ENCODE results near the gene LRBA. TPM values are rescaled to one million over a fixed set of nuclear protein-coding genes. Genes with fewer than 3 reads are reported as not detected.

Gene LRBA
- total and polyA plus RNA-seq, 7 donors: 16.8 to 184 (median 91.1) TPM

DNA sequence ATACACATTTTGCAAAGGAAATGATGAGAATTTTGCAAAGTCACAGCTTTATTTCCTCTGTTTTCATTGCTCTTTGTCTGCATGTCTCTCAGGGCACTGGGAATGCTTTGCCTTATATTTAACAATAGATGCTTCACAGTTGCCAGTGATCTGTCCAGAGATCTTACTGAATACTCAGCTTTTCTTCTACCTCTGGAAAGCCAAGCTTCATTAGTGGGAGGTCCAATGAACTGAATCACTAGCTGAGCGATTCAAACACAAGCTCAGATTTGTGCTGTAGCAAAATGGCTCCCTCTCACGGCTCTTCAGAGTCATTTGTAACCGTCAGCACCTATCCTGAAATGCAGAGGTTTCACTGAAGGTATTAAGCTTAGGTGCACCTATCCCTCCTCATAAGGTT lies 797.9 kb downstream of the LRBA start:
- intact Hi-C loops (cut with DNase I): loop anchor here (5.0 kb wide), 1 partner anchor 140 kb away; the partner anchor contains the start of gene DCLK2
- Histone ChIP-seq H3K36me3 (no peaks in the 10 kb centered on the region), H3K27me3 (no peaks in the 10 kb centered on the region), H3K27ac (peak overlapping the region in 2 of 4 donors; percentile 22 to 37), H3K4me3 (no peak overlapping the region), H3K4me1 (peaks cover 0 to 28% (median 14%) of the 10 kb centered on the region in 4 donors), H3K9me3 (no peaks in the 10 kb centered on the region)
- no peak for DNase-seq
- WGBS, 2 donors: 58 to 85% methylated on average over 3 of the region's 3 CpGs
- TF ChIP-seq, protein P1, sequence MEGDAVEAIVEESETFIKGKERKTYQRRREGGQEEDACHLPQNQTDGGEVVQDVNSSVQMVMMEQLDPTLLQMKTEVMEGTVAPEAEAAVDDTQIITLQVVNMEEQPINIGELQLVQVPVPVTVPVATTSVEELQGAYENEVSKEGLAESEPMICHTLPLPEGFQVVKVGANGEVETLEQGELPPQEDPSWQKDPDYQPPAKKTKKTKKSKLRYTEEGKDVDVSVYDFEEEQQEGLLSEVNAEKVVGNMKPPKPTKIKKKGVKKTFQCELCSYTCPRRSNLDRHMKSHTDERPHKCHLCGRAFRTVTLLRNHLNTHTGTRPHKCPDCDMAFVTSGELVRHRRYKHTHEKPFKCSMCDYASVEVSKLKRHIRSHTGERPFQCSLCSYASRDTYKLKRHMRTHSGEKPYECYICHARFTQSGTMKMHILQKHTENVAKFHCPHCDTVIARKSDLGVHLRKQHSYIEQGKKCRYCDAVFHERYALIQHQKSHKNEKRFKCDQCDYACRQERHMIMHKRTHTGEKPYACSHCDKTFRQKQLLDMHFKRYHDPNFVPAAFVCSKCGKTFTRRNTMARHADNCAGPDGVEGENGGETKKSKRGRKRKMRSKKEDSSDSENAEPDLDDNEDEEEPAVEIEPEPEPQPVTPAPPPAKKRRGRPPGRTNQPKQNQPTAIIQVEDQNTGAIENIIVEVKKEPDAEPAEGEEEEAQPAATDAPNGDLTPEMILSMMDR (IDR thresholded peaks at IDR 0.05): peak in 1 of 4 experiments; percentile 17
- no peak for TF ChIP-seq POLR2AphosphoS5 (IDR thresholded peaks at IDR 0.05)

- DNase-seq: no peak
- intact Hi-C loops (cut with DNase I): loop anchor here (5.0 kb wide), 1 partner anchor 139 kb away; the partner anchor contains the start of gene DCLK2
- no peaks in the 10 kb centered on the region for H3K27me3 ChIP-seq
- no peaks in the 10 kb centered on the region for H3K36me3 ChIP-seq
- no peak for TF ChIP-seq POLR2A (IDR thresholded peaks at IDR 0.05)
- no peak for TF ChIP-seq POLR2AphosphoS5 (IDR thresholded peaks at IDR 0.05)
- no peak for TF ChIP-seq EP300 (IDR thresholded peaks at IDR 0.05)
- TF ChIP-seq, protein P1 (IDR thresholded peaks at IDR 0.05): no peak
- no peak overlapping the region for H3K4me3 ChIP-seq
- 89 to 95% methylated on average over 5 of the region's 5 CpGs for WGBS, 2 donors
- peaks cover 0 to 28% (median 15%) of the 10 kb centered on the region in 4 donors for H3K4me1 ChIP-seq
- H3K27ac ChIP-seq: peak overlapping the region in 2 of 4 donors; percentile 22 to 37
- no peaks in the 10 kb centered on the region for H3K9me3 ChIP-seq
Observed at GRCh38 chr4:150216726-150217125, 798.4 kb downstream of the LRBA start.

GRCh38 chr4:150215601-150216000 lies 799.5 kb downstream of the LRBA start:
- WGBS, 2 donors: 66 to 82% methylated on average over 3 of the region's 3 CpGs
- H3K4me3 ChIP-seq: no peak overlapping the region
- no peaks in the 10 kb centered on the region for H3K27me3 ChIP-seq
- peaks cover 0 to 32% (median 16%) of the 10 kb centered on the region in 4 donors for H3K4me1 ChIP-seq
- intact Hi-C loops (cut with DNase I): loop anchor here (5.0 kb wide), 1 partner anchor 138 kb away; the partner anchor contains the start of gene DCLK2
- no peak for DNase-seq
- TF ChIP-seq POLR2A (IDR thresholded peaks at IDR 0.05): no peak
- H3K27ac ChIP-seq: no peak overlapping the region
- H3K9me3 ChIP-seq: no peaks in the 10 kb centered on the region
- H3K36me3 ChIP-seq: no peaks in the 10 kb centered on the region

Small RNAs within 50 kb of the gene (small RNA-seq; reads per million reads assigned to genes)
- 0 reads per million in 3 donors for gene RNA5SP168

Other genes starting within 250 kb of the LRBA start
- gene RPS3A, start 84.3 kb upstream of the LRBA start, total RNA-seq: 1,000 to 10,000 TPM; 4,012 to 6,800 (median 5,576) TPM
- gene RPS3A, start 84.3 kb upstream of the LRBA start, polyA plus RNA-seq: 1,000 to 10,000 TPM; 3,214 to 5,574 (median 3,832) TPM